Progenitor cell of endocrine pancreas (in vitro differentiated cells): ENCODE data around the gene CPXM1. TPM values are rescaled to one million over a fixed set of nuclear protein-coding genes. Genes with fewer than 3 reads are reported as not detected.

Source experiments
- DNase-seq: peaks from one replicate; pipeline ENCODE4 v3.0.0; 2021; ENCODE audit warnings: low spot score; ENCODE audit not compliant: unreplicated experiment
- H3K27ac Mint-ChIP-seq: 2 replicates; pipeline ENCODE4 v1.8.0; 2021; ENCODE audit warnings: mild to moderate bottlenecking, moderate library complexity, mixed read lengths
- H3K27me3 Mint-ChIP-seq: 2 replicates; pipeline ENCODE4 v1.8.0; 2021; ENCODE audit warnings: mixed read lengths
- H3K36me3 Mint-ChIP-seq: 2 replicates; pipeline ENCODE4 v1.8.0; 2022; ENCODE audit warnings: mixed read lengths; ENCODE audit not compliant: insufficient read depth
- H3K4me1 Mint-ChIP-seq: 2 replicates; pipeline ENCODE4 v1.8.0; 2021; ENCODE audit warnings: low read depth, mixed read lengths
- H3K4me3 Mint-ChIP-seq: 2 replicates; pipeline ENCODE4 v1.8.0; 2021; ENCODE audit warnings: low read depth, mild to moderate bottlenecking, moderate library complexity, mixed read lengths
- H3K9me3 Mint-ChIP-seq: 2 replicates; pipeline ENCODE4 v1.8.0; 2021; ENCODE audit warnings: low read depth, mixed read lengths
- total RNA-seq: library from RNA; stranded (reverse); gene quantifications from 2 replicates; pipeline ENCODE4 v1.2.1, GENCODE V29; 2021
- TF ChIP-seq, protein P1 (sequence below): fragments of 200-600 bp; sonication (generic); IDR thresholded peaks from one replicate; pipeline ENCODE4 v1.5.0; 2021; ENCODE audit warnings: antibody characterized with exemption, mild to moderate bottlenecking; ENCODE audit not compliant: unreplicated experiment

Gene CPXM1
- total RNA-seq, 1 donor from 2014 or later = 130 TPM

DNA sequence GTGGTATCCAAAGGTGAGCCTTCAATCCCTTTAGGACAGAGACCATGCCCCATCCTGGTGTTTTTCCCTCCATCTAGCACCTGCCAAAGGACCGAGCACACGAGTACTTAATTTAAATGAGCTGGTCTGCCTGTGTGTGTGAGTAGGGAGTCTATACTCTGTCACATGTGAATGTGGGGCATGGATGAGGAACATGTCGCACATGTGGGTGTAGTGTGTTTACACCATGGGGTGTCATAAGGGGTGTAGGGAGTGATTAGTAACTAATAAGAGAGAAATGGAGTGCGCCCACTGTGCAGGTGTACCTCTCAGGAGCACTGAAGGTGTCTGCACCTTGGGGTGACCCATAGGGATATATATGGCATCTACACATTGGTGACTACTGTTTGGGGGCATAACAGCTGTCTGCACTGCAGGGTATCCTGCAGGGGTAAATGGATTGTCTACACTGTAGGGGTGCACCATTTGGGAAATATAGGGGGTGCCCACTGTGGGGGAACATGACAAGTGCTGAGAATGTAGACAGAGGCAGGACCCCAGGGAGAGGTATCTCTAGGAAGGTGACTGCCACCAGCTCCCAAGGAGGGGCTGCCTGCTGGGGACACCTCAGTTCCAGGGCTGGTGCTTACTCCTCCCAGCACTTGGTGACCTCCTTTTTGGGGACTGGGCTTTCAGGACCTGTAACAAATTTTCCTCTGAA, 54.3 kb downstream of the CPXM1 start:
- TF ChIP-seq, protein P1, sequence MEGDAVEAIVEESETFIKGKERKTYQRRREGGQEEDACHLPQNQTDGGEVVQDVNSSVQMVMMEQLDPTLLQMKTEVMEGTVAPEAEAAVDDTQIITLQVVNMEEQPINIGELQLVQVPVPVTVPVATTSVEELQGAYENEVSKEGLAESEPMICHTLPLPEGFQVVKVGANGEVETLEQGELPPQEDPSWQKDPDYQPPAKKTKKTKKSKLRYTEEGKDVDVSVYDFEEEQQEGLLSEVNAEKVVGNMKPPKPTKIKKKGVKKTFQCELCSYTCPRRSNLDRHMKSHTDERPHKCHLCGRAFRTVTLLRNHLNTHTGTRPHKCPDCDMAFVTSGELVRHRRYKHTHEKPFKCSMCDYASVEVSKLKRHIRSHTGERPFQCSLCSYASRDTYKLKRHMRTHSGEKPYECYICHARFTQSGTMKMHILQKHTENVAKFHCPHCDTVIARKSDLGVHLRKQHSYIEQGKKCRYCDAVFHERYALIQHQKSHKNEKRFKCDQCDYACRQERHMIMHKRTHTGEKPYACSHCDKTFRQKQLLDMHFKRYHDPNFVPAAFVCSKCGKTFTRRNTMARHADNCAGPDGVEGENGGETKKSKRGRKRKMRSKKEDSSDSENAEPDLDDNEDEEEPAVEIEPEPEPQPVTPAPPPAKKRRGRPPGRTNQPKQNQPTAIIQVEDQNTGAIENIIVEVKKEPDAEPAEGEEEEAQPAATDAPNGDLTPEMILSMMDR = no peak
- Mint-ChIP-seq H3K27ac (no peak overlapping the region), H3K36me3 (no peaks in the 10 kb centered on the region), H3K4me1 (peaks cover 9% of the 10 kb centered on the region), H3K27me3 (peaks cover 78% of the 10 kb centered on the region), H3K4me3 (no peak overlapping the region), H3K9me3 (no peaks in the 10 kb centered on the region)
- DNase-seq = no peak

DNA sequence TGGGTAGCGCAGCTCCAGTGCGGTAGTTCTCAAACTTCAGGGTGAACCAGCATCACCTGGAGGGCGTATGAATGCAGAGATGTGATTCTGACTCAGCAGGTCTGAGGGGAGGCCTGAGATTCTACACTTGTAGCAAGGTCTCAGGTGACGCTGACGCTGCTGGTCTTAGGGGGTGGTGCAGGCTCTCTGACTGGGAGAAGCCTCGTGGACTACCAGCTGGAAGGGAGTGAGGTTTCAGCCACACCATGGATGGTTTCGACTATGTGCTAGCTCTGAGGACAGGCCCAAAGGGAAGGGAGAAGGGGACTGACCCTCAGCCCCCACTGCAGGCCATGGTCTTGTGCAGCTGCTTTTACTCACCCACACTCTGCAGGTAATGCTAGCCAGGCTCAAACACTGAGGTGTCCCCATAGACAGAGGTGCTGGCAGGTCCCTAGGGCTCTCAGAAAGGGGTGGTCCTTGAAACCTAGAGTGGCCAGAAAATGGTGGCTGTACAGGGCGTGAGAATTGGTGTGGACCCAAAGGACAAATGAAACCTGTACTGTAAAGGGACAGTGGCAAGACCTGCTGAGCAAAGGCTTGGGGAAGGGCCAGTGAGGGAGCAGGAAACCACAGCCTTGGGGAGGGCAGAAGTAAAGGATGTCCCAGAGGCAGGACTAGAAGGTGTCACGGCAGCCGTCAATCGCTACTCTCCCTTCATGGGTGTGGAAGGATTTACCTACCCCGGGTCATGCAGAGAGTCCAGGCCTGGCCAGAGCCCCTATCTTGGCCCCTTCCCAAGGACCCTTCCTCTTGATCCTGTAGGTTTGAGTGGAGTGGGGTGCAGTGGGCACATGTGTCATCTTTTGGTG, 55.1 kb downstream of the CPXM1 start:
- peaks cover 75% of the 10 kb centered on the region for H3K27me3 Mint-ChIP-seq
- no peaks in the 10 kb centered on the region for H3K9me3 Mint-ChIP-seq

More for the DNA sequence above, 55.1 kb downstream of the CPXM1 start:
- H3K4me1 Mint-ChIP-seq = peaks cover 4% of the 10 kb centered on the region
- H3K4me3 Mint-ChIP-seq = no peak overlapping the region
- TF ChIP-seq, protein P1 = no peak
- H3K36me3 Mint-ChIP-seq = no peaks in the 10 kb centered on the region
- H3K27ac Mint-ChIP-seq = no peak overlapping the region
- no peak for DNase-seq

Other genes with a start within 250 kb of the CPXM1 start
- gene NOP56, start 148.0 kb downstream of the CPXM1 start, total RNA-seq = 271 and 282 TPM in 2 replicates
- 98.9 and 108 TPM in 2 replicates for gene IDH3B, start 136.4 kb downstream of the CPXM1 start, total RNA-seq
- gene EBF4, start 107.8 kb downstream of the CPXM1 start, total RNA-seq = 63.8 and 64.9 TPM in 2 replicates
- gene C20orf141, start 14.4 kb upstream of the CPXM1 start, total RNA-seq = not detected in 2 replicates
- gene TMEM239, start 15.7 kb upstream of the CPXM1 start, total RNA-seq = not detected in 2 replicates
- 81.1 and 89.2 TPM in 2 replicates for gene PCED1A, start 40.0 kb upstream of the CPXM1 start, total RNA-seq
- 47.8 and 48.5 TPM in 2 replicates for gene VPS16, start 40.1 kb upstream of the CPXM1 start, total RNA-seq
- 71.7 and 73.2 TPM in 2 replicates for gene PTPRA, start 72.9 kb upstream of the CPXM1 start, total RNA-seq
- 2.7 TPM in 2 replicates for gene GNRH2, start 243.0 kb upstream of the CPXM1 start, total RNA-seq
- gene MRPS26, start 245.4 kb upstream of the CPXM1 start, total RNA-seq = 74.3 and 75.1 TPM in 2 replicates